GM12891 (cell line): ENCODE data around the gene IL18R1.

Experiments used
- POLR2A ChIP-seq: IDR thresholded peaks from 2 replicates; pipeline ENCODE4 v1.6.1; 2011; ENCODE audit warnings: low read depth, low read length, control low read depth
- POLR2AphosphoS5 ChIP-seq: IDR thresholded peaks from 2 replicates; pipeline ENCODE4 v1.6.1; 2011; ENCODE audit warnings: low read depth, low read length, control low read depth

- TF ChIP-seq POLR2A (no peak), POLR2AphosphoS5 (no peak)
Observed at GRCh38 chr2:102331311-102331980, 24.1 kb upstream of the IL18R1 start.
